B cell (primary cell): ENCODE results near the gene DSG1.

Experiments
- CTCF ChIP-seq: fragments of 200-600 bp; IDR thresholded peaks from one replicate; pipeline ENCODE4 v1.8.0; 2022; ENCODE audit warnings: antibody characterized with exemption, mild to moderate bottlenecking
- EZH2 ChIP-seq: IDR thresholded peaks from 2 replicates; pipeline ENCODE4 v1.6.1; 2012; ENCODE audit warnings: borderline replicate concordance, low read depth, mild to moderate bottlenecking, moderate library complexity, low read length; ENCODE audit not compliant: insufficient read depth, poor library complexity, severe bottlenecking

GRCh38 chr18:31317860-31318259, at the start of gene DSG1:
- TF ChIP-seq CTCF = no peak
- TF ChIP-seq EZH2 = no peak
